ENCODE data around the gene FGF8. TPM values are rescaled to one million over a fixed set of nuclear protein-coding genes. Genes with fewer than 3 reads are reported as not detected.

FGF8 gene, protein sequence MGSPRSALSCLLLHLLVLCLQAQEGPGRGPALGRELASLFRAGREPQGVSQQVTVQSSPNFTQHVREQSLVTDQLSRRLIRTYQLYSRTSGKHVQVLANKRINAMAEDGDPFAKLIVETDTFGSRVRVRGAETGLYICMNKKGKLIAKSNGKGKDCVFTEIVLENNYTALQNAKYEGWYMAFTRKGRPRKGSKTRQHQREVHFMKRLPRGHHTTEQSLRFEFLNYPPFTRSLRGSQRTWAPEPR
- not detected in 2 replicates for total RNA-seq

DNA sequence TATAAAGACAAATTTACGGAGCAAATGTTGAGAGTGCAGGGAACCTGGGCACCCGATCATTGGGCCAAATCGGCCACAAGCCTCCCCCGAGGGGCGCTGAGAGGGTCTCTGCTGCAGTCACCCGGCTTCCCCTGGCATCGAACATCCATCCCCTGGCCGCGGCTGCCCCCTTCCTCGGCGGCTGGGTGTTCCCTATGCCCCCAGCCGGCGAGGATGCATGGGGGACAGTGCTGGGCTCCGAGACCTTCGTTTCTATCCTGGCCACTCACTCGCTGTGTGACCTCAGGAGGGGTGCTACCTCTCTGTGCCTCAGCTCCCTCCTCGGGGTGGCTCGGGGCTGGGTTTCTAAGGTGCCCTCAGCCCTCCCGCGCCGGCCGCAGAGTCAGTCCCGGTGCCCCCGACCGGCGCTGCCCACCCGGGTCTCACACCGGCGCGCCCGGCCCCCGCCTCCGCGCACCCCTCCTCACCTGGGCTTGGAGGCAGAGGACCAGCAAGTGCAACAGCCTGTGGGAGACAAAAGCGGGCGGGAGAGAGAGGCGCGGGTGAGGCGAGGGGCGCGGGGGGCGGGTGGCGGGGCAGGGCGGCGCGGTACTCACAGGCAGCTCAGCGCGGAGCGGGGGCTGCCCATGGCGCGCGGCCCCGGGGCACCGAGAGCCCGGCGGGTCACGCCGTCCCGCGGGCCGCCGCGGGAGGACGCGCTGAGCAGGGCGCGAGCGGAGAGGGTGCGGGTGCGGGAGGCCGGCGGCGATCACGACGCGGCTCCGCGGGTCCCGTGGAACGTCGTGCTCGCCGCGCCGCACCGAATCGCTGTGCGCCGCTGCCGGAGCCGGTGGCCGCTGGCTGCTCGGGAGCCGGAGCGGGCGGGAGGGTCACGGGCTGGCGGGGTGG lies at the start of gene FGF8:
FGF8 (minus strand) TSS at position 842 of the 888 bp plus-strand sequence; CDS start at position 628, 214 bp downstream.
- intact Hi-C loops (cut with micrococcal nuclease), result no loop called here

GRCh38 chr10:101824736-101825135 lies 48.8 kb upstream of the FGF8 start:
- intact Hi-C loops (cut with micrococcal nuclease), result no loop called here

DNA sequence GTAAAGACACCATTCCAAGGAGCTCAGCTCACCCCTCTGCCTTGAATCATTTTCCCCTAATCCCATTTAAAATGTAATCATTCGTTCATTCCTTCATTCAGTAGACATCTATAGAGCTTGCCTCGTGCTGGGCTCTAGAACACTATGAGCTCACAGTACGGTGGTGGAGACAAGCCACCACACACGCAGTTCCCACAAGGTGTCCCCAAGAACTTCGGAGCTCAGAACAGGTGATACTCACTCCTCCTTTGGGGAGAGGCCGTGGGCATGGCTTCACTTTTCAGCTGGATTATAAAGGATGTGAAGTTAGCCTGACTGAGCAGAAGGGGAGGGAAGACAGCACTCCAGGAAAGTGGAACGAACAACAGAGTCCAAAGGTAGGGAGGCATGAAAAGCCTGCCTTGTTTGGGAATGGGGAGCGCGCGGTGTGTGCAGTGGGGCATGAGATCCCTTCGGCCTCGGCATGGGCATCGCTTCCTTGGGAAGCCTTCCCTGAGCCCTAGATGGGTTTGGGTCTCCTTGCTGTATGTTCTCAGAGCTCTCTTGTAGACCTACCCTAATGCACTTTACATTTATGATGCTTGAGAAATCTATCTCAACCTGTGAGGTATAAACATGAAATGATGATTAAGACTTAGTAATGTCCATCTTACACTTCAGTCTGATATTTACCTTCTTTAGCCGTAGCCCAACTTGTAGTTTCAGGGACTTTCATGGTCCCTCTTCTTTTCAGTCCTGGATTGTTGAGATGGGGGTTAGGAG lies 43.1 kb upstream of the FGF8 start:
- intact Hi-C loops (cut with micrococcal nuclease), result loop anchor here (1.0 to 10.0 kb wide), 7 partner anchors 11 to 826 kb away; partner anchors contain the start of genes ACTR1A, ARMH3, GBF1 and NOLC1

DNA sequence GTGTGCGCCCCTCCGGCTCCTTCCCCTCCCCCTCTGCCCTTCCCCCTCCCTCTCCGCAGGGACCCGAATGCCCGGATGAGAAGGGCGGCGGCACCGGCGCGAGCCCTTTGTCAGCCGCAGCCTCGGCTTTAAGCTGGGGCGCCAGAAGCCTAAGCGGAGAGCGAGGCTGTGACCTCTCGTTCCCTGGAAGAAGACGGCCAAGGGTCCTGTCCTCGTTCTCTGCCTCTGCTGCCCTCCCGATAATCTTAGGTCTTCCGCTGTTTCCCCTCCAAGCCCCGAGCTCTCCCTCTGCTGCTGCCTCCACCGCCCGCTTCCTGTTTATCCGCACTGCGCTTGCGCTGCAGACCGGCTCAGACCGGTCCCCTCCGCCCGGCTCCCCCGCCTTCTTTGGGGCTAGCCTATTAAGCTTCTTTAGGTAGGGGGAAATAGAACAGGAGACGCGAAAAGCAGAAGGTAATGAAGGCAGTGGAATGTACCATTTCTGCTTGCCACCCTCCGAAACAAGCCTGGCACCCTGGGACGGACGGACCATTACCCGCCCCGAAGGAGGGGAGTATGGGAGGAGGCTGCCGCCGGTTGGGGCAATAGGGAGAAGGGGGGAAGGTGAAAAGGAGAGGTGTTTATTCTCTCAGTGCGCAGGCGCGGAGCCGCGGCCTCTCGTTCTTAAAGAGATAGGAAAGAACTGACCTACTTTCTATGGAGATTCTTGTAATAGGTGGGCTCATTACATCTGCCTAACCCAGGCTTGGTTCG lies 42.4 kb upstream of the FGF8 start, which contains the start of gene OGA:
OGA (minus strand) TSS at position 326 of the 753 bp plus-strand sequence. CDS start 422 bp downstream, outside the sequence.
- intact Hi-C loops (cut with micrococcal nuclease), result loop anchor here (1.0 to 10.0 kb wide), 7 partner anchors 12 to 827 kb away; partner anchors contain the start of genes ACTR1A, ARMH3, GBF1 and NOLC1

- intact Hi-C loops (cut with micrococcal nuclease), result loop anchor here (1.0 to 10.0 kb wide), 7 partner anchors 13 to 827 kb away; partner anchors contain the start of genes ACTR1A, ARMH3, GBF1 and NOLC1
These were observed 41.6 kb upstream of the FGF8 start for GRCh38 chr10:101817337-101818118.

DNA sequence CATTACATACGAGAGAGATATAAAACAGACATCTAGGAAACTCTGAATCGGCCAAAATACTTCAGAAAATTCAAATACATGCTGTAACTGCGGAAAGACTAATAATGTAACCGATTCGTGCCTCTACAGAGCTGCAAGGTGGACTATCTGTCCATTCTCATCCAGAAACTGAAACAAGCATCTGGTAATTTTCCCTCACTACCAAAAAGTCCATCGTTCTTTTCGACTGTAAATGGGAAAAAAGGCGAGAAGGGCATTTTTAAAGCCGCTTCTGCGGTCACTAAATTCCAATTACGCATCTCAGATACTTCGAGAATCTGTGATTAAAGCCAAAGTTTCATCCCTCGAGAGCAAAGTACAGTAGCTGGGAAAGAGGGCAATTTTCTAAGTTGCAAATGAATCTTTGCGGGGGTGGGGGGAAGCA lies 41.0 kb upstream of the FGF8 start:
- intact Hi-C loops (cut with micrococcal nuclease), result loop anchor here (10.0 kb wide), 2 partner anchors 428 to 828 kb away; partner anchors contain the start of genes GBF1, PITX3 and TRIM8

DNA sequence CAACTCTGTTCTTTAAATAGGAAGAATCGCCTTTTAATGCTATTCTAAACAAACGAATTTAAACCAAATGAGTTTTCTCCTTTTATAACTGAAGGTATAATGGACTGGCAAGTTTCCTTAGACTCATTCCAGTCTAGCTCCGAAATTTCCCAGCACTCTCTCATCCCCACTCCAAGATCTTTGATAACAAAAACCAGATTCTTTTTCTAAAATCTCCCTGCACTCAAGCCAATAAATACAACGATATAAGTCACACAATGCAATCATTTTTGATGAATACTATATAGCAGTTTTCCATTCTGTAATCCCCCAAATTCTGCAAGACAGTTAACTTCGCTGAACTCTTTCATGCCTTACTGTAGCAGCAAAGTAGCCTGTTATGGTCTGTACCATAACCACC lies 40.5 kb upstream of the FGF8 start:
- intact Hi-C loops (cut with micrococcal nuclease), result loop anchor here (10.0 kb wide), 2 partner anchors 428 to 828 kb away; partner anchors contain the start of genes GBF1, PITX3 and TRIM8

DNA sequence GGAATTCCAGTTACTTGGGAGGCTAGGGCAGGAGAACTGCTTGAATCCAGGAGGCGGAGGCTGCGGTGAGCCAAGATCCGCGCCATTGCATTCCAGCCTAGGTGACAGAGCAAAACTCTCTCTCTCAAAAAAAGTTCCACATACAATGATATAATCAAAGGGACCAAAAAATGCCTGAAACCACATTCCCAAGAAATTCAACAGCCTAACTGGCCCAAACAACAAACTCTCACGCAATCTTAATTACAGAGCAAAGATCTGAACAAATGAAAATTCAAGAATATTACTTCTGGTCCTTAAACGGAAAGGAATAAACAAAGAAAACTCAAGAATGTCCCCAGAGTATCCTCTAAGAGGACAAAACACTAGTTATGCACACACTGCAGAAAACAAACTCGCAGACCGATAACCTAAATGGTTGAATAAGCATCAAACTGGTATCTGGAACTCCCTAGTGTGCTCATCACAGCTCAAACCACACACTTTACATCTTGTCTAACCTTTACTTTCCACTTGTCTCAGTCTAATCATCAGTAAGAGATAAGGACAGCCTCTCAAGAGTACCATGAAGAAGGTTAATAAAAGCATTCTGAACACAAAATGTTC lies 38.7 kb upstream of the FGF8 start:
- intact Hi-C loops (cut with micrococcal nuclease), result loop anchor here (10.0 kb wide), 2 partner anchors 430 to 830 kb away; partner anchors contain the start of genes GBF1, PITX3 and TRIM8

DNA sequence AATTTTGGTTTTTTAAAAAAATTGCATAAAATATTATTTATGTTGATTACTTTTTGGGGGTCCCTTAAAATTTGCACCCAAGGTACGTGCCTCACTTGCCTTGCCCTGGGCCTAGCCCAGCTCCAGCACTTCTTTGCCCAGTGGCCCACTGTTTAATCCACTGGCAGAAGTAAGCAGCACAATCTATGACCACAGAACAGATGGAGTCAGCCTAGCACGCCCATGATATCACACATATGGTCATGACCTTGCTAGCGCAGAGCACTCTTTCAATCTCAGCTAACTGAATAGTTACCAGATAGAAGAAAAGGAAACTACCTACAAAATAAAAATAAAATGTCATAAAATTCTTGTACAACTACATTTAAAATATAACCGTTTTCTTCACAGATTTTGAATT lies 36.7 kb upstream of the FGF8 start:
- intact Hi-C loops (cut with micrococcal nuclease), result loop anchor here (10.0 kb wide), 2 partner anchors 432 to 832 kb away; partner anchors contain the start of genes GBF1, PITX3 and TRIM8

GRCh38 chr10:101807158-101807557 lies 31.2 kb upstream of the FGF8 start:
- intact Hi-C loops (cut with micrococcal nuclease), result no loop called here

GRCh38 chr10:101803511-101803910 lies 27.6 kb upstream of the FGF8 start:
- intact Hi-C loops (cut with micrococcal nuclease), result no loop called here

- intact Hi-C loops (cut with micrococcal nuclease), result no loop called here
These were observed 21.6 kb upstream of the FGF8 start for GRCh38 chr10:101797403-101798059.

GRCh38 chr10:101793526-101793925 lies 17.6 kb upstream of the FGF8 start:
- intact Hi-C loops (cut with micrococcal nuclease), result no loop called here

DNA sequence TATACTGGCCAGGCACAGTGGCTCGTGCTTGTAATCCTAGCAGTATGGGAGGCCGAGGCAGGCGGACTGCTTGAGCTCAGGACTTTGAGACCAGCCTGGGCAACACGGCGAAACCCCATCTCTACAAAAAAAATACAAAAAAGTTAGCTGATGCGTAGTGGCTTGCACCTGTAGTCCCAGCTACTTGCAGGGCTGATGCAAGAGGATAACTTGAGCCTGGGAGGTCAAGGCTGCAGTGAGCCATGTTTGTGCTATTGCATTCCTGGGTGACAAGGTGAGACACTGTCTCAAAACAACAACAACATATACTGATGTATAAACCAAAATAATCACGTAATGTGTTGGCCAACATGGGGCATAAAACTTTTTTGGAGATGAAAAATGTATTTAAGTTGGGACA lies 13.8 kb upstream of the FGF8 start:
- intact Hi-C loops (cut with micrococcal nuclease), result loop anchor here (10.0 kb wide), 1 partner anchor 95 kb away; the partner anchor contains the start of gene FBXW4

- intact Hi-C loops (cut with micrococcal nuclease), result loop anchor here (10.0 kb wide), 1 partner anchor 94 kb away; the partner anchor contains the start of gene FBXW4
These were observed 13.3 kb upstream of the FGF8 start for GRCh38 chr10:101789231-101789630.

GRCh38 chr10:101785801-101786200 lies 9.9 kb upstream of the FGF8 start:
- intact Hi-C loops (cut with micrococcal nuclease), result loop anchor here (10.0 kb wide), 1 partner anchor 91 kb away; the partner anchor contains the start of gene FBXW4

DNA sequence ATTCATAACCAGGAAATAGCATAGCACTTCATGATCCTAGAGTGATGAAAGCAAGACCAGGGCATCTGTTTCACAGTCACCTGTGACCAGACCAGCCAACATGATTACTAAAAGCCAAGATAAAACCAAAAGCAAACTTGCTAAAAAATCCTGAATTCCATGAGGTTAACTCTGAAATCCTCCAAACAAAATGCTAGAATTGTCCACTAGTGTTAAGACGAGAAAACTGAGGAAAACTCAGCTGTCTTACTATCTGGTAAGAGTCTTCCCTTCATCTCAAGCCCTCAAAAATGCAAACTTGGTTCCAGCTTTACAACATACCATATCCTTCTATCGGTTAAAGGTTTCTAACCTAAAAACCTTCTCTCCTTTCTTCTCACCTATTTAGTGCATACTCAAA lies 8.6 kb upstream of the FGF8 start:
- intact Hi-C loops (cut with micrococcal nuclease), result loop anchor here (5.0 to 10.0 kb wide), 2 partner anchors 90 to 722 kb away; partner anchors contain the start of genes FBXW4 and KAZALD1

- intact Hi-C loops (cut with micrococcal nuclease), result loop anchor here (1.0 to 10.0 kb wide), 4 partner anchors 35 to 721 kb away; partner anchors contain the start of genes FBXW4, HPS6, KAZALD1 and OGA
These were observed 7.8 kb upstream of the FGF8 start for GRCh38 chr10:101783736-101784118.
